CD4-positive, CD25-positive, alpha-beta regulatory T cell (primary cell): ENCODE measurements around the gene MAP7. TPM values are rescaled to one million over a fixed set of nuclear protein-coding genes. Genes with fewer than 3 reads are reported as not detected.

Experiments used
- ATAC-seq, 2 donors: fragments of 150-1000 bp; cut with Tn5 transposase; one replicate each; pipeline ENCODE4 v1.10.0; 2021; ENCODE audit warnings: low read depth in 2 of 2, moderate number of reproducible peaks in 2 of 2, moderate library complexity in 1 of 2
- DNase-seq, 3 donors: peaks; one replicate each; pipeline versions ENCODE4 v3.0.0 to v3.0.0-alpha.2; 2012 to 2022; ENCODE audit warnings: mixed read lengths in 1 of 3
- H3K27ac ChIP-seq: one replicate; pipeline ENCODE4 v1.7.0; 2013; ENCODE audit warnings: mild to moderate bottlenecking, low read length; ENCODE audit not compliant: insufficient read depth, poor library complexity, severe bottlenecking
- H3K27me3 ChIP-seq: one replicate; pipeline ENCODE4 v1.7.0; 2013; ENCODE audit warnings: low read length; ENCODE audit not compliant: control insufficient read depth, insufficient read depth
- H3K36me3 ChIP-seq: one replicate; pipeline ENCODE4 v1.7.0; 2013; ENCODE audit warnings: mild to moderate bottlenecking, low read length, moderate library complexity; ENCODE audit not compliant: control insufficient read depth, insufficient read depth
- H3K4me1 ChIP-seq: 2 replicates; pipeline ENCODE4 v1.7.0; 2013; ENCODE audit warnings: mild to moderate bottlenecking, low read length; ENCODE audit not compliant: insufficient read depth, control insufficient read depth, poor library complexity, severe bottlenecking
- H3K4me3 ChIP-seq: one replicate; pipeline ENCODE4 v1.7.0; 2013; ENCODE audit warnings: low read depth, mild to moderate bottlenecking, low read length, moderate library complexity
- H3K9me3 ChIP-seq, 2 experiments: 1 replicate in 1 of 2; 2 replicates in 1 of 2; pipeline ENCODE4 v1.7.0; 2013; ENCODE audit warnings: low read length in 2 of 2, mild to moderate bottlenecking in 1 of 2, moderate library complexity in 1 of 2; ENCODE audit not compliant: control insufficient read depth in 2 of 2
- H3K27ac Mint-ChIP-seq, 3 donors: one replicate each; pipeline ENCODE4 v1.8.0; 2020 to 2022; ENCODE audit warnings: mild to moderate bottlenecking in 3 of 3, mixed read lengths in 3 of 3, moderate library complexity in 2 of 3
- H3K27me3 Mint-ChIP-seq: one replicate; pipeline ENCODE4 v1.8.0; 2022; ENCODE audit warnings: mild to moderate bottlenecking, mixed read lengths
- H3K36me3 Mint-ChIP-seq: one replicate; pipeline ENCODE4 v1.8.0; 2020; ENCODE audit warnings: mixed read lengths
- H3K4me1 Mint-ChIP-seq, 4 donors: one replicate each; pipeline ENCODE4 v1.8.0; 2020 to 2022; ENCODE audit warnings: mixed read lengths in 4 of 4, mild to moderate bottlenecking in 1 of 4
- H3K4me3 Mint-ChIP-seq, 4 donors: one replicate each; pipeline ENCODE4 v1.8.0; 2020 to 2022; ENCODE audit warnings: mild to moderate bottlenecking in 4 of 4, mixed read lengths in 4 of 4, moderate library complexity in 3 of 4
- H3K9me3 Mint-ChIP-seq, 7 donors: one replicate each; pipeline ENCODE4 v1.8.0; 2020 to 2022; ENCODE audit warnings: mixed read lengths in 7 of 7, mild to moderate bottlenecking in 3 of 7, moderate library complexity in 2 of 7
- polyA plus RNA-seq, 4 donors: library from polyadenylated mRNA; unstranded; fragments of 300-500 nt; fragmentation: Illumina TruSeq; gene quantifications; one replicate each; pipeline ENCODE4 v1.2.3, GENCODE V29; 2021
- total RNA-seq: library from RNA; stranded (reverse); gene quantifications from one replicate; pipeline ENCODE4 v1.2.3, GENCODE V29; 2022

Gene MAP7
- total and polyA plus RNA-seq, 5 donors from 2014 or later = 0.06 to 0.72 (median 0.21) TPM

DNA sequence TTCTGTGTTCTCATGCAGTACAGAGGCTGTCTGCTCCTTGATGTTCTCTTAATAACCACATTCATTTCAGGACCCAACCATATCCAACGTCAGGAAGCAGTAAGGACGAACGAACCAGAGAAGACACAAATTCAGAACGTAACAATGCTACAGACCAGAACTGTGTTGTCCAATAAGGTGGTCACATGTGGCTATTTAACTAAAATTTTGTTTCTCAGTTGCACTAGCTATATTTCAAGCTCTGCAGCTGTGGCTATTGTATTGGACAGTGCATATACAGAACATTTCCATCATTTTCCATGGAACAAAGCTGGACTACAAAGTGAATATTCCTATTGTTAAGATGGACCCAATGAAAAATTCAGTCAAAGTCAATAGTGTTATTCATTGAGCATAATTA lies 27.0 kb downstream of the MAP7 start:
- DNase-seq = no peak
- no peaks in the 10 kb centered on the region for H3K9me3 ChIP-seq
- no peak overlapping the region for H3K4me3 ChIP-seq
- no peak overlapping the region for H3K4me3 Mint-ChIP-seq
- H3K36me3 Mint-ChIP-seq = no peaks in the 10 kb centered on the region
- no peaks in the 10 kb centered on the region for H3K36me3 ChIP-seq
- peaks cover 0 to 26% (median 7%) of the 10 kb centered on the region in 4 donors for H3K4me1 Mint-ChIP-seq
- H3K27ac ChIP-seq = no peak overlapping the region
- peaks cover 10% of the 10 kb centered on the region for H3K27me3 ChIP-seq
- no peak for ATAC-seq
- peaks cover 39% of the 10 kb centered on the region for H3K27me3 Mint-ChIP-seq
- no peak overlapping the region for H3K27ac Mint-ChIP-seq
- H3K9me3 Mint-ChIP-seq = no peaks in the 10 kb centered on the region
- H3K4me1 ChIP-seq = no peaks in the 10 kb centered on the region

DNA sequence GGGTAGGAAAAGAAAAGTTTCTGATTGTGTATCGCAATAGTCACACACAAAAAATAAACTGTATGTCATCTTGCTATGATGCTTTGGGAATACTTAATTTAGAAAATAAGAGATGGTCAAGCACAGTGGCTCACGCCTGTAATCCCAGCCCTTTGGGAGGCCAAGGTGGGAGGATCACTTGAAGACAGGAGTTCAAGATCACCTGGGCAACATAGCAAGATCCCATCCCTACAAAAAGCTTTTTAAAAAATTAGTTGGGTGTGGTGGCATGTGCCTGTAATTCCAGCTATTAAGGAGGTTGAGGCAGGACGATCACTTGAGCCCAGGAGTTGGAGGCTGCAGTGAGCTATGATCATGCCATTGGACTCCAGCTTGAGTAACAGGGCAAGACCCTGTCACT lies 27.6 kb downstream of the MAP7 start:
- ATAC-seq = no peak
- no peaks in the 10 kb centered on the region for H3K9me3 Mint-ChIP-seq

DNA sequence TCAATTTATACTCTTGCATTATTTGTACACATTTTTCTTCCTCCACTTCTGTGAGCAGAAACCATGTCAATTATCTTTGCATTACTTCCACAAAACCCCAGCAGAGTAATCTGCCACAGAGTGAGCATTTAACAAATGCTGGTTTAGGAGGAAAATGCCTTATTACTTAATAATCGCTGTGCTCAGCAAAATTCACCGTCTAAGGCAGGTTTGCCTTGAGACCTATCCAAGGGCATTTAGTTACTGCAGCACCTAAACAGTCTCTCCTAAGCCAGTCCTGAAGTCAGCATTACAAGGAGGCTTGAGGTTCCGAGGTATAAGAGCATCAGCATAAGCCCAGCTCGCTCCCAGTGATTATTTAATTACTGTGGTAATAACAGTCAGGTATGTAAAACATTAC lies 28.3 kb downstream of the MAP7 start:
- ATAC-seq (no peak), DNase-seq (no peak)
- Mint-ChIP-seq H3K9me3 (no peaks in the 10 kb centered on the region), H3K4me3 (no peak overlapping the region), H3K27me3 (peaks cover 44% of the 10 kb centered on the region), H3K27ac (no peak overlapping the region), H3K36me3 (no peaks in the 10 kb centered on the region), H3K4me1 (peaks cover 0 to 21% (median 7%) of the 10 kb centered on the region in 4 donors)
- Histone ChIP-seq H3K9me3 (no peaks in the 10 kb centered on the region), H3K27ac (no peak overlapping the region), H3K36me3 (no peaks in the 10 kb centered on the region), H3K4me1 (no peaks in the 10 kb centered on the region), H3K27me3 (peaks cover 10% of the 10 kb centered on the region), H3K4me3 (no peak overlapping the region)

More for the DNA sequence above, 27.6 kb downstream of the MAP7 start:
- Mint-ChIP-seq H3K27me3 (peaks cover 43% of the 10 kb centered on the region), H3K4me3 (no peak overlapping the region), H3K27ac (no peak overlapping the region), H3K36me3 (no peaks in the 10 kb centered on the region), H3K4me1 (peaks cover 0 to 26% (median 7%) of the 10 kb centered on the region in 4 donors)
- Histone ChIP-seq H3K27me3 (peaks cover 10% of the 10 kb centered on the region), H3K27ac (no peak overlapping the region), H3K36me3 (no peaks in the 10 kb centered on the region), H3K4me1 (no peaks in the 10 kb centered on the region), H3K9me3 (no peaks in the 10 kb centered on the region), H3K4me3 (no peak overlapping the region)
- no peak for DNase-seq

DNA sequence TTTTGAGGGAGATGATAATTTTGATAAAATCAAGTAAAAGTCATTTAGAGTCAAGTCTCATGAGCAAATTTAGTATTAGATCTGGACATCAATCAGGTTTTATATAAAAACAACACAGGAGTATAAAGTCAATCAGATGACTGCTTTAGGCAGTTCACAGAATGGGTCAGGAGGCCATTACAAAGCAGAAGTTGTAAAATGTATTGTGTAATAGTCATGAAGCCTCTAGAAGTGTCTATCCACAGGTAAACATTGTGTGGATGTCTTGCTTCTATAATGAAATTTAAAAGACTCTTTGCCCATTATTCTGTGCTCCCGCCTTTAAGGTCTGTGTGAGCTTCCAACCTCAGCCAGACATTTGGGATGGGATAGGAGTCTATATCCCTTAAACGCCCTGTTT lies 28.8 kb downstream of the MAP7 start:
- no peak overlapping the region for H3K4me3 ChIP-seq
- Mint-ChIP-seq H3K9me3 (no peaks in the 10 kb centered on the region), H3K4me3 (no peak overlapping the region), H3K36me3 (no peaks in the 10 kb centered on the region), H3K27ac (no peak overlapping the region), H3K27me3 (peaks cover 39% of the 10 kb centered on the region), H3K4me1 (peaks cover 0 to 16% (median 5%) of the 10 kb centered on the region in 4 donors)
- H3K9me3 ChIP-seq = no peaks in the 10 kb centered on the region
- H3K27ac ChIP-seq = no peak overlapping the region
- ATAC-seq (no peak), DNase-seq (no peak)
- H3K4me1 ChIP-seq = no peaks in the 10 kb centered on the region
- H3K36me3 ChIP-seq = no peaks in the 10 kb centered on the region
- H3K27me3 ChIP-seq = peaks cover 7% of the 10 kb centered on the region

DNA sequence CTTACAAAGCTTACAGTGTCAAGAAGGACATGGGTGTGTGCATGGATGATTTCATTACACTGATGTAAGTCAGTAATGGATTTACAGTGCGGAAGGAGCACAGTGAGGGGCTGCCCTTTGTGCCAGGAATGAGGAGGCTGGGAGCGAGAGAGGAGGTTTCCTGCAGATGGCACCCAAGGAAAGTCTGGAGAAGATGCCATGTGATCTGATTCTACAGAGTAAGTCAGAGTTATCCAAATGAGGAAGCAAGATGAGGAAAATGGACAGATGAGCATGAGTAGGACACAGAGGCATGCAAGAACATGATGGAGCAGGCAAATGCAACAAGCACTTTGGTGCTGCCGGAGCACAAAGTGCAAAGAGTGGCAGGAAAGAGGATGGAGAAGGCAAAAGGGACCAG lies 29.7 kb downstream of the MAP7 start:
- H3K9me3 ChIP-seq = no peaks in the 10 kb centered on the region
- H3K4me1 ChIP-seq = no peaks in the 10 kb centered on the region
- H3K27me3 ChIP-seq = peaks cover 4% of the 10 kb centered on the region
- no peaks in the 10 kb centered on the region for H3K36me3 ChIP-seq
- Mint-ChIP-seq H3K4me1 (peaks cover 0 to 9% (median 1%) of the 10 kb centered on the region in 4 donors), H3K4me3 (no peak overlapping the region), H3K36me3 (no peaks in the 10 kb centered on the region), H3K9me3 (no peaks in the 10 kb centered on the region), H3K27ac (peak overlapping the region in 1 of 3 donors; percentile 48), H3K27me3 (peaks cover 37% of the 10 kb centered on the region)
- H3K4me3 ChIP-seq = no peak overlapping the region
- no peak for DNase-seq
- no peak for ATAC-seq
- no peak overlapping the region for H3K27ac ChIP-seq

DNA sequence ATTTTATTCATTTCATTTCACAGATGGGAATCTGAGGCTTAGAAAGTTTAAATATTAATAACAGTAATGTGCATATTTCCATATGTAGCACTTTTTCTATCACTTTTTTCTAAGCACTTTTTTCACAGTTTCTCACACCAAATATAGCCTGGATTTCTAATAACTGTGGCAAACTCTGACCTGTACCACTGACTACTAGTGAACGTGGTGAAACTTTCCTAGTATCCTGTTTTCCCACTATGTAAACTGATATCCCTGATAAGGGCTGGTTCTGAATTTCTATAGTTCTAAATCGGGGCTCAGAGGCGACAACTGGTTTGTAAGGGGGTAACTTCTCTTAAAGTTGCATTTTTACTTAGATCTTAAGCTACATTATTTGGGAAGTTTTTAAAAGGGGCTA lies 32.6 kb downstream of the MAP7 start:
- Mint-ChIP-seq H3K4me1 (no peaks in the 10 kb centered on the region), H3K4me3 (no peak overlapping the region), H3K9me3 (no peaks in the 10 kb centered on the region), H3K36me3 (no peaks in the 10 kb centered on the region), H3K27me3 (peaks cover 29% of the 10 kb centered on the region), H3K27ac (no peak overlapping the region)
- ATAC-seq (no peak), DNase-seq (no peak)
- Histone ChIP-seq H3K4me3 (no peak overlapping the region), H3K9me3 (no peaks in the 10 kb centered on the region), H3K36me3 (no peaks in the 10 kb centered on the region), H3K27me3 (peaks cover 3% of the 10 kb centered on the region), H3K4me1 (no peaks in the 10 kb centered on the region), H3K27ac (no peak overlapping the region)

DNA sequence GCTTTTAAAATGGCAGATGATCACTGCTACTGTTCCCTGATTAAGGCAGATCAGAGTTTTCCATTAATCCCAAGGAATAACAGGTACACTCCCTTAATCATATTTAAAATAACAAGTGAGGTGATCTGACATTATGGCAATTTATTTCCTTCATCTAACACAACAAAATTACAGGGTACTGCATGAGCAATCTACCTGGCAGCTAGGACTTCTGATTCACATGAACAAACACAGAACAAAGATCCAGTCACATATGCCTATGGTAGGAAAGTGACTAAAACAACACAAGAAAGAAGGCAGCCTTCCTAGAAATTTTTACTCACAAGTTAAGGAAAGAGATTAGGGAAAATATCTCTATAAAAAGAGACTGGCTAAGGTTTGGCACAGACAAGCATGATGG lies 33.2 kb downstream of the MAP7 start:
- DNase-seq (no peak), ATAC-seq (no peak)
- Histone ChIP-seq H3K27me3 (peaks cover 3% of the 10 kb centered on the region), H3K9me3 (no peaks in the 10 kb centered on the region), H3K36me3 (no peaks in the 10 kb centered on the region), H3K27ac (no peak overlapping the region), H3K4me3 (no peak overlapping the region), H3K4me1 (no peaks in the 10 kb centered on the region)
- H3K4me1 Mint-ChIP-seq = no peaks in the 10 kb centered on the region
- no peak overlapping the region for H3K4me3 Mint-ChIP-seq
- no peak overlapping the region for H3K27ac Mint-ChIP-seq
- H3K36me3 Mint-ChIP-seq = no peaks in the 10 kb centered on the region
- no peaks in the 10 kb centered on the region for H3K9me3 Mint-ChIP-seq
- H3K27me3 Mint-ChIP-seq = peaks cover 29% of the 10 kb centered on the region

DNA sequence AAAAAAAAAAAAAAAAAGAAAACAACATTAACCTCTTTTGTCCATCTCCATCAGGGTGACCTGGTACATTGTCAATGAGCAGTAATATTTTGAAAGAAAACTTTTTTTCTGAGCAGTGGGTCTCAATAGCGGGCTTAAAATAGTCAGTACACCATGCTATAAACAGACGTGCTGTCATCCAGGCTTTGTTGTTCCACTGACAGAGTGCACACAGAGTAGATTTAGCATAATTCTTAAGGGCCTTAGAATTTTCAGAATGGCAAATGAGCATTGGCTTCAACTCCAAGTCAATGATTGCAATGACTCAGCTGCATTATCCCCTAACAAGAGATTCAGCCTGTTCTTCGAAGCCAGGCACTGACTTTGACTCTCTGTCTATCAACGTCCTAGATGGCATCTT lies 35.6 kb downstream of the MAP7 start:
- Mint-ChIP-seq H3K27ac (no peak overlapping the region), H3K9me3 (no peaks in the 10 kb centered on the region), H3K4me3 (no peak overlapping the region), H3K27me3 (peaks cover 13% of the 10 kb centered on the region), H3K36me3 (no peaks in the 10 kb centered on the region), H3K4me1 (peaks cover 0 to 16% (median 7%) of the 10 kb centered on the region in 4 donors)
- Histone ChIP-seq H3K4me1 (no peaks in the 10 kb centered on the region), H3K27ac (no peak overlapping the region), H3K9me3 (no peaks in the 10 kb centered on the region), H3K4me3 (no peak overlapping the region), H3K36me3 (no peaks in the 10 kb centered on the region), H3K27me3 (no peaks in the 10 kb centered on the region)
- DNase-seq = no peak
- ATAC-seq = no peak
